Testis (tissue), 2 donors: ENCODE results near the gene LDAH.

Source experiments
- CTCF ChIP-seq, 3 experiments: fragments of 450-650 bp in 2 of 3; fragments of 200-600 bp in 1 of 3; sonication (generic) in 1 of 3; IDR thresholded peaks; one replicate each; pipeline ENCODE4 v1.5.1; 2016 to 2019; ENCODE audit warnings: antibody characterized with exemption in 3 of 3, mild to moderate bottlenecking in 2 of 3, moderate library complexity in 1 of 3
- POLR2A ChIP-seq: fragments of 450-650 bp; IDR thresholded peaks from one replicate; pipeline ENCODE4 v1.6.1; 2017; ENCODE audit warnings: antibody characterized with exemption, mild to moderate bottlenecking, moderate library complexity

DNA sequence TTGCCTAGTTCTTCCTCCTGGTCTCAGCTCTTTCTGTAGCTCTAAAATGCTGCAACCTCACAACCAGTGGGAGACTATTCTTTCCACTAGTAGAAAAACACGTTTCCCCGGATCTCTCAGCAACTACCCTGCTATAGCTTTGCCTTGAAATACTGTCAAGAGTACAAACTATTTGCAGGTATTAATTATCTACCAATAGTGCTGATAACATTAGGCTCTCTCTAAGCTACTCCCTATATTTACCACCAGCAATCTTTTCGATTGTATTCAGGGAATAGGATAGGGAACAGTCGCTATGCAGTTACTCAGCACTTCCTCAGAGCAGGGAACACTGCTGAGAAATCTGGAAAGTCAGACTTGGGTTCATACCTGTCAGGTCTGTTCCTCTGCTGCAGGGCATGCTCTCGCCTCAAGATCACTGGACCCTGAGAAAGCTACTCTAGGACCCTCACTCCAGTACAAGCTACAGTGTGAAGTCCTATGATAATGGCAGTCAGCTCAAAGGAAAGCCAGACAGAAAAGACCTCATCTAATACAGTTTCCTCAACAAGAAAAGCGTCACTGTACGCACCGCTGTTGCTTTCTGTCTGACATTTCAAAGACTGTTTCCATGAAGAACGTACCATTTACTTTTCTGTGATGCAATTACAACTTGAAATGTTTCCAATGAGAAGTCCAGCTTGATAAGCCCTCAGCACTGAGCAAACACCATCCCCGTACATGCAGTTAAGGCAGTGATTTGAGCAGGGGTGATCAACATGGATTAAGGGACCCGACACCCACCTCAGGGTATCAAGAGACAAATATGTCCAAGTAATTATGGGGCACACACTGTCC lies 133.3 kb downstream of the LDAH start:
- TF ChIP-seq CTCF (IDR thresholded peaks at IDR 0.05) (no peak), POLR2A (no peak)
